ENCODE results near the gene MPPED1.

DNA sequence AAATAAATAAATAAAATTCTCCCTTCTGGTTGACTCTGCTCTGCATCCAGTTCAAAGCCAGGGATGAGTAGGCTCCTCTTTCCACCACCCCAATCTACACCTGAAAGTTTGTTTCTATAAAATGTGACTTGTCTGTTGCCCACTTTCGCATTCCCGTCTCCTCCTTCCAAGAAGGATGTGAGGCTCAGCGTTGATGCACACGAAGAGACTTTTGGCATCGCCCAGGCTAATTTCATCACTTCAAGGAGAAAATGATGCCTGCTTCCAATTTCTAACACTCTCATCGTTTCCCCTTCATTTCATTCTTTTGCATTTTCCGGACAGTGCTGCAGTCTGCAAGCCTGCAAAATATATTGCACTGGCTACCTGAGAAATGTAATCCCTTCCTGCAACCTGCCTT, 3.9 kb downstream of the MPPED1 start:
- TF ChIP-seq, protein P1, sequence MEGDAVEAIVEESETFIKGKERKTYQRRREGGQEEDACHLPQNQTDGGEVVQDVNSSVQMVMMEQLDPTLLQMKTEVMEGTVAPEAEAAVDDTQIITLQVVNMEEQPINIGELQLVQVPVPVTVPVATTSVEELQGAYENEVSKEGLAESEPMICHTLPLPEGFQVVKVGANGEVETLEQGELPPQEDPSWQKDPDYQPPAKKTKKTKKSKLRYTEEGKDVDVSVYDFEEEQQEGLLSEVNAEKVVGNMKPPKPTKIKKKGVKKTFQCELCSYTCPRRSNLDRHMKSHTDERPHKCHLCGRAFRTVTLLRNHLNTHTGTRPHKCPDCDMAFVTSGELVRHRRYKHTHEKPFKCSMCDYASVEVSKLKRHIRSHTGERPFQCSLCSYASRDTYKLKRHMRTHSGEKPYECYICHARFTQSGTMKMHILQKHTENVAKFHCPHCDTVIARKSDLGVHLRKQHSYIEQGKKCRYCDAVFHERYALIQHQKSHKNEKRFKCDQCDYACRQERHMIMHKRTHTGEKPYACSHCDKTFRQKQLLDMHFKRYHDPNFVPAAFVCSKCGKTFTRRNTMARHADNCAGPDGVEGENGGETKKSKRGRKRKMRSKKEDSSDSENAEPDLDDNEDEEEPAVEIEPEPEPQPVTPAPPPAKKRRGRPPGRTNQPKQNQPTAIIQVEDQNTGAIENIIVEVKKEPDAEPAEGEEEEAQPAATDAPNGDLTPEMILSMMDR (IDR thresholded peaks at IDR 0.05) = no peak
- TF ChIP-seq EP300 (IDR thresholded peaks at IDR 0.05) (no peak), POLR2A (IDR thresholded peaks at IDR 0.05) (no peak), POLR2AphosphoS5 (IDR thresholded peaks at IDR 0.05) (no peak)
